SH-SY5Y (cell line): Measurements from ENCODE around the gene TADA2B.

Experiments used
- GATA2 ChIP-seq: IDR thresholded peaks from 2 replicates; pipeline ENCODE4 v1.6.1; 2011; ENCODE audit warnings: mild to moderate bottlenecking, low read depth, low read length
- GATA3 ChIP-seq: IDR thresholded peaks from 2 replicates; pipeline ENCODE4 v1.6.1; 2011; ENCODE audit warnings: low read depth, mild to moderate bottlenecking, low read length, moderate library complexity

GRCh38 chr4:7096236-7096635 lies 53.1 kb downstream of the TADA2B start:
- TF ChIP-seq GATA2 (no peak), GATA3 (no peak)
